ENCODE results near the gene SYTL3. TPM values are rescaled to one million over a fixed set of nuclear protein-coding genes. Genes with fewer than 3 reads are reported as not detected.
A peak's percentile ranks its signal among the peaks of the same experiment; 100 is the strongest.

SYTL3 gene
- total and polyA plus RNA-seq, 2 of the 8 experiments (the other 6 are each of a cell fraction or from before 2014, with no cell fraction given) = 0.27 to 0.99 TPM

- Histone ChIP-seq H3K4me3 (ENCODE audit: extremely low read depth in 1 of 4, insufficient read depth in 2 of 4, low read depth in 3 of 4, low read length in 4 of 4) (no peak overlapping the region), H2BK15ac (ENCODE audit: low read length) (no peak overlapping the region), H4K91ac (replicated peaks; ENCODE audit: insufficient read length, low read length) (peak overlapping the region; percentile 10), H3K79me2 (ENCODE audit: control insufficient read depth in 1 of 2, insufficient read depth in 2 of 2, low read length in 2 of 2) (peaks cover 0 to 80% of the 10 kb centered on the region in 2 experiments; a peak in 3 of 4 replicates), H3K14ac (ENCODE audit: insufficient read length) (no peak overlapping the region), H3K23ac (ENCODE audit: insufficient read length) (no peak overlapping the region), H3K4me1 (replicated peaks in 1 of 4; ENCODE audit: control insufficient read depth in 3 of 4, insufficient read depth in 4 of 4, low read length in 3 of 4) (peaks cover 0 to 2% (median under 1%) of the 10 kb centered on the region in 4 experiments; a peak in 2 of 7 replicates), H3K27ac (ENCODE audit: low read depth, low read length) (peak overlapping the region; percentile 46; the same call in 1 of the 2 replicates), H2BK12ac (ENCODE audit: low read depth, low read length) (no peak overlapping the region), H3K23me2 (ENCODE audit: low read depth, low read length) (no peaks in the 10 kb centered on the region), H3K79me1 (ENCODE audit: low read depth, low read length) (peaks cover 18% of the 10 kb centered on the region), H2AK5ac (ENCODE audit: low read depth, low read length) (no peak overlapping the region), H3K9me3 (ENCODE audit: insufficient read depth in 2 of 2, low read depth in 1 of 2, low read length in 1 of 2) (no peaks in the 10 kb centered on the region), H4K20me1 (replicated peaks in 1 of 2; ENCODE audit: control insufficient read depth in 1 of 2, insufficient read depth in 2 of 2, low read length in 2 of 2) (peaks cover 14 to 22% of the 10 kb centered on the region in 2 experiments), H3K27me3 (replicated peaks in 1 of 4; ENCODE audit: control insufficient read depth in 3 of 4, extremely low read depth in 1 of 4, insufficient read depth in 3 of 4, low read length in 3 of 4) (no peaks in the 10 kb centered on the region), H3K4me2 (ENCODE audit: insufficient read depth in 1 of 2, low read depth in 2 of 2, low read length in 2 of 2) (no peak overlapping the region), H3K4ac (replicated peaks; ENCODE audit: insufficient read length, low read depth, low read length) (no peak overlapping the region), H2AFZ (ENCODE audit: low read length) (no peak overlapping the region), H2BK20ac (ENCODE audit: low read length) (no peak overlapping the region), H4K5ac (ENCODE audit: insufficient read length, low read depth, low read length) (no peak overlapping the region), H2BK5ac (ENCODE audit: low read depth, low read length) (no peak overlapping the region), H4K8ac (ENCODE audit: extremely low read depth, insufficient read depth, low read length) (no peak overlapping the region), H3K36me3 (ENCODE audit: control insufficient read depth in 2 of 4, insufficient read depth in 4 of 4, low read length in 3 of 4) (peaks cover 43 to 95% (median 84%) of the 10 kb centered on the region in 4 experiments), H2BK120ac (replicated peaks; ENCODE audit: low read depth, low read length) (no peak overlapping the region), H3K18ac (ENCODE audit: extremely low read depth, low read length) (no peak overlapping the region), H3K9ac (replicated peaks in 1 of 4; ENCODE audit: extremely low read depth in 1 of 4, low read depth in 3 of 4, low read length in 3 of 4) (no peak overlapping the region), H3K56ac (replicated peaks; ENCODE audit: insufficient read length, low read depth, low read length) (no peak overlapping the region)
- FAIRE-seq (no peak), DNase-seq (ENCODE audit: low read depth in 1 of 2, low spot score in 2 of 2) (no peak)
- 82% methylated on average over 11 of the region's 11 CpGs; no CpG with 5 or more reads in 1 of the 2 experiments for WGBS, 2 experiments (ENCODE audit: extremely low coverage in 1 of 2, insufficient coverage in 1 of 2, insufficient read length in 1 of 2, insufficient replicate concordance in 2 of 2, low coverage in 1 of 2, low lambda C conversion rate in 2 of 2, missing lambda C conversion rate in 1 of 2)
- ChIA-PET POLR2A (ENCODE audit: partially characterized antibody) (interaction anchor here (0.7 to 7.6 kb wide), 5 partner anchors 9 to 219 kb away, joined by 3 to 75 read pairs (median 5); partner anchors contain the start of gene RSPH3), CTCF (ENCODE audit: partially characterized antibody) (interaction anchor here (0.7 to 4.5 kb wide), 15 partner anchors 8 to 441 kb away, joined by 3 to 19 read pairs (median 4); no protein-coding TSS in a partner anchor)
- TF ChIP-seq KDM4A (IDR thresholded peaks at IDR 0.05; ENCODE audit: low read depth, low read length, severe bottlenecking) (no peak), TBP (IDR thresholded peaks at IDR 0.05; ENCODE audit: low read depth, low read length) (no peak), BCL11A (IDR thresholded peaks at IDR 0.05; ENCODE audit: low read depth in 2 of 2, low read length in 2 of 2) (no peak), RAD21 (IDR thresholded peaks at IDR 0.05 in 1 of 2, conservative IDR thresholded peaks at IDR 0.05 in 1 of 2; ENCODE audit: low read depth in 2 of 2, low read length in 2 of 2) (no peak), POLR2A (IDR thresholded peaks at IDR 0.05; ENCODE audit: control extremely low read depth in 1 of 2, low read depth in 2 of 2, low read length in 2 of 2) (no peak), EP300 (IDR thresholded peaks at IDR 0.05; ENCODE audit: borderline replicate concordance in 1 of 2, low read depth in 2 of 2, low read length in 2 of 2) (no peak), USF2 (IDR thresholded peaks at IDR 0.05; ENCODE audit: low read length) (no peak), RNF2 (IDR thresholded peaks at IDR 0.05; ENCODE audit: borderline replicate concordance, low read depth, low read length, missing control alignments, poor library complexity, severe bottlenecking) (no peak), SIX5 (IDR thresholded peaks at IDR 0.05; ENCODE audit: low read depth, low read length) (no peak), BACH1 (IDR thresholded peaks at IDR 0.05; ENCODE audit: low read length) (no peak)
These were observed 131.3 kb downstream of the SYTL3 start for GRCh38 chr6:158780988-158781691.
